Subcutaneous adipose tissue (tissue), 4 donors: Measurements from ENCODE around the gene KCNMA1. TPM values are rescaled to one million over a fixed set of nuclear protein-coding genes. Genes with fewer than 3 reads are reported as not detected.

Experiments used
- CTCF ChIP-seq: fragments of 450-650 bp; IDR thresholded peaks from one replicate; pipeline ENCODE4 v1.5.1; 2016; ENCODE audit warnings: low read depth, mild to moderate bottlenecking, control low read depth, antibody characterized with exemption, moderate library complexity
- total RNA-seq, 4 donors: library from RNA; depleted of rRNA; stranded (reverse); fragments of >200 nt; gene quantifications; one replicate each; pipeline ENCODE4 v1.1.0, GENCODE V29; 2016

The KCNMA1 gene
- total RNA-seq, 4 donors from 2014 or later: 10.3 to 91.5 (median 23.8) TPM

- no peak for TF ChIP-seq CTCF
Measured at GRCh38 chr10:76882796-76883195, 754.8 kb downstream of the KCNMA1 start.

DNA sequence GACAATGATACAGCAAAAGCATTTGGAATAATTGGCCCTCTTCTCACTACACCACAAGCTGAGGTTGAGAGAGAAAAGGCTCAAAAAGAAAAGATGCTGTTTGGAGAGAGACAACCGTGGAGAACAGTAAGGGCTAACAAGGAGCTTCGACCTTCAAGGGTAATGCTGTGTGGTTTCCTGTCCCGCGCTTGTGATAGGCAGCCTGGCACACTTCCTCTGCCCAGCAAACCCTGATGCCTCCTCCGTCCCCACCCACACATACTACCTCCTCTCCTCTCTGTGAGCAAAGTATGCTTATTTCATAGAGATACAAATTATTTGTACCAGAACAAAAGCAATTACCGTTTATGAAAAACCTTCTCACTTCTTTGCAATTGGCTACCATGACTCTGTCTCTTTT is 755.4 kb downstream of the KCNMA1 start:
- no peak for TF ChIP-seq CTCF

DNA sequence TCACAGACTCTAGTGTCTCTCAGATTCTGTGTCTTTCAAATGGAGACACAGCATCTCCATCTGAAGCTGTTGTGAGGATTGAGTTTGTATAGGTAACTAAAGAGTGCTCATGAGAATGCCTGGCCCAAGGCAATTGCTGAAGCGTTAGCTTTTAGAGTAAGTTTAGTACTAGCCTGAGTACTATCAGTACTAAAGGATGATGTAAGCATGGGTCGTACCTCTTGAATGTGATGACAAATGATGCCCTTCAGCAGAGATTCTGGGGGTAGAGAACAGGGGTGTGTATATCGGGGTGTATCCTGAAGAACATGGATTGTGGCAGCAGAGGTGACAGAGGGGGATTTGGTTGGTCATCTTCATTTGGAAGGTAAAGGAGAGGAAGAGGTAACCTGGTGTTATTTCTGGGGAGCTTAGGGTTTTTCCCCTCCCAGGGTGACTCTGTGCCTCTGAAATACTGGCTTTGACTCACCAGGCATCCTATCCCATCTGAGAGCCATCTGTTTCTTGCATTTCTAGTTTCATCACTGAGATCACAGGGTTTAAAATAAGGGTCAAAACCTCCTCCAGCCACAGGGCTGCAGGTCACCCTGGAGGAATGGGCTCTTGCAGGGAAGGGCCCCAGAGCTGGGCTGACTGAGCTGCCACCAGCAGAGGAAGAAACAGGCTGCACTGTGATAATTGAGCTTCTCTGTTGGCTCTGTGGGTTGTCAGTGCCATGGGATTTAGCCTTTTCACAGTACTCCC is 756.0 kb downstream of the KCNMA1 start:
- TF ChIP-seq CTCF: no peak

- no peak for TF ChIP-seq CTCF
Measured at GRCh38 chr10:76880931-76881330, 756.7 kb downstream of the KCNMA1 start.

- TF ChIP-seq CTCF: no peak
Measured at GRCh38 chr10:76879116-76879913, 758.3 kb downstream of the KCNMA1 start.

DNA sequence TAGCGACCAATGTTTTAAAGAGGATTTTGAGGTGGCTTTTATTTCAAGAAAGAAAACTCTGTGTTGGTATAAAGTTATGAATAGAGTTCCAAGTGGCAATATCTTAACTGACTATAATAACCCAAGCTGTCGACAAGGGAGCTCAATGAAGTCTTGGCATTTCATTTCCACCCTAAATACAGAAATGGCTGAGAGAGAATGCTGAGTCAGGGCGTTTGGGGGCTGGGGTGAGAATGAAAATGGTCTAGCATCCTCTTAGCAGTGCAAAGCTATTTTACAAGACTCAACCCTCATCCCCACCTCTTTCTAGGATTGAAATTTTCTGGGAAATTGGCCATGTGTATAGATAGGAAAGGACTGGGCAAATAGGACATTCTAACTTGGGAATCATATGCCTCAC is 759.1 kb downstream of the KCNMA1 start:
- no peak for TF ChIP-seq CTCF

- TF ChIP-seq CTCF: no peak
Measured at GRCh38 chr10:76874896-76875295, 762.7 kb downstream of the KCNMA1 start.
